IMR-90 (cell line): ENCODE data around the gene MAPK9. TPM values are rescaled to one million over a fixed set of nuclear protein-coding genes. Genes with fewer than 3 reads are reported as not detected.

Experiments used
- ATAC-seq: fragments of 200-7000 bp; cut with Tn5 transposase; 2 replicates; pipeline ENCODE4 v1.9.1; 2020; ENCODE audit warnings: low read depth, mild to moderate bottlenecking, moderate library complexity
- BruUV-seq: library from RNA; stranded (reverse); fragments of 400-500 nt; replicated peaks from 2 replicates; lab custom pipeline; 2021; lab: Mats Ljungman, UMichigan
- CTCF ChIA-PET: fragments of 300-600 bp; formaldehyde crosslinking; extraction: SDS; loops from one replicate; lab custom pipeline; 2021; ENCODE audit warnings: antibody characterized with exemption; lab: Yijun Ruan, JAX
- POLR2A ChIA-PET: fragments of 300-600 bp; sonication (Branson Sonifier 250); formaldehyde crosslinking; loops from one replicate; lab custom pipeline; 2022; ENCODE audit warnings: antibody characterized with exemption; ENCODE audit not compliant: unreplicated experiment; lab: Charles Lee
- DNase-seq: peaks from one replicate; pipeline ENCODE4 v3.0.0; 2013
- H2AFZ ChIP-seq: replicated peaks from 2 replicates; pipeline ENCODE3; 2013; ENCODE audit warnings: low read length, mild to moderate bottlenecking; ENCODE audit not compliant: poor library complexity
- H2AK5ac ChIP-seq: 2 replicates; pipeline ENCODE4 v1.6.1; 2013; ENCODE audit warnings: low read depth, low read length, inconsistent platforms
- H2AK9ac ChIP-seq: replicated peaks from 2 replicates; pipeline ENCODE3; 2013; ENCODE audit warnings: mild to moderate bottlenecking, low read depth, low read length, moderate library complexity; ENCODE audit not compliant: poor library complexity
- H2BK120ac ChIP-seq: 2 replicates; pipeline ENCODE4 v1.6.1; 2013; ENCODE audit warnings: low read depth, low read length, inconsistent platforms
- H2BK15ac ChIP-seq: 3 replicates; pipeline ENCODE4 v1.6.1; 2013; ENCODE audit warnings: low read depth, low read length, inconsistent platforms
- H2BK20ac ChIP-seq: 2 replicates; pipeline ENCODE4 v1.6.1; 2013; ENCODE audit warnings: low read depth, mild to moderate bottlenecking, inconsistent platforms, low read length, moderate library complexity
- H2BK5ac ChIP-seq: 2 replicates; pipeline ENCODE4 v1.6.1; 2013; ENCODE audit warnings: mild to moderate bottlenecking, low read depth, low read length, inconsistent platforms; ENCODE audit not compliant: poor library complexity, severe bottlenecking
- H3K14ac ChIP-seq: replicated peaks from 2 replicates; pipeline ENCODE4 v1.6.1; 2013; ENCODE audit warnings: low read depth, low read length, inconsistent platforms
- H3K18ac ChIP-seq: 2 replicates; pipeline ENCODE4 v1.6.1; 2013; ENCODE audit warnings: low read depth, low read length, control low read depth
- H3K23ac ChIP-seq: 2 replicates; pipeline ENCODE4 v1.6.1; 2013; ENCODE audit warnings: low read depth, low read length, inconsistent platforms
- H3K27ac ChIP-seq: 2 replicates; pipeline ENCODE4 v1.5.1; 2013; ENCODE audit warnings: mild to moderate bottlenecking, control low read depth, low read length; ENCODE audit not compliant: insufficient read depth
- H3K27me3 ChIP-seq: 2 replicates; pipeline ENCODE4 v1.6.1; 2013; ENCODE audit warnings: low read length; ENCODE audit not compliant: control insufficient read depth, insufficient read depth
- H3K36me3 ChIP-seq: 2 replicates; pipeline ENCODE4 v1.6.1; 2013; ENCODE audit warnings: low read length, mixed read lengths; ENCODE audit not compliant: control insufficient read depth, insufficient read depth
- H3K4ac ChIP-seq: 2 replicates; pipeline ENCODE4 v1.6.1; 2013; ENCODE audit warnings: low read depth, low read length, inconsistent platforms
- H3K4me1 ChIP-seq: 2 replicates; pipeline ENCODE4 v1.6.1; 2013; ENCODE audit warnings: low read length, mixed read lengths; ENCODE audit not compliant: control insufficient read depth, insufficient read depth
- H3K4me2 ChIP-seq: 2 replicates; pipeline ENCODE4 v1.6.1; 2013; ENCODE audit warnings: low read depth, mild to moderate bottlenecking, control low read depth, low read length, moderate library complexity
- H3K4me3 ChIP-seq: 2 replicates; pipeline ENCODE4 v1.5.1; 2013; ENCODE audit warnings: low read depth, mild to moderate bottlenecking, control low read depth, low read length, moderate library complexity; ENCODE audit not compliant: insufficient read depth
- H3K56ac ChIP-seq: 2 replicates; pipeline ENCODE4 v1.6.1; 2013; ENCODE audit warnings: low read length, inconsistent platforms; ENCODE audit not compliant: insufficient read depth; ENCODE audit errors: extremely low read depth
- H3K79me1 ChIP-seq, 2 experiments: 2 replicates each; pipeline ENCODE4 v1.6.1; 2013; ENCODE audit warnings: low read length in 2 of 2, inconsistent platforms in 1 of 2, low read depth in 1 of 2
- H3K9ac ChIP-seq: 2 replicates; pipeline ENCODE4 v1.6.1; 2013; ENCODE audit warnings: low read depth, low read length, control low read depth
- H3K9me1 ChIP-seq: 2 replicates; pipeline ENCODE4 v1.6.1; 2013; ENCODE audit warnings: low read length, inconsistent platforms; ENCODE audit not compliant: insufficient read depth
- H3K9me3 ChIP-seq: 2 replicates; pipeline ENCODE4 v1.6.1; 2013; ENCODE audit warnings: low read length; ENCODE audit not compliant: control insufficient read depth, insufficient read depth
- H4K20me1 ChIP-seq: 2 replicates; pipeline ENCODE4 v1.6.1; 2013; ENCODE audit warnings: low read length, inconsistent platforms; ENCODE audit not compliant: insufficient read depth
- H4K5ac ChIP-seq: 2 replicates; pipeline ENCODE4 v1.6.1; 2013; ENCODE audit warnings: mild to moderate bottlenecking, low read depth, low read length, control low read depth
- H4K8ac ChIP-seq, 2 experiments: 2 replicates each; pipeline ENCODE4 v1.6.1; 2013; ENCODE audit warnings: low read depth in 2 of 2, low read length in 2 of 2, control low read depth in 1 of 2, inconsistent platforms in 1 of 2
- H4K91ac ChIP-seq: 2 replicates; pipeline ENCODE4 v1.6.1; 2013; ENCODE audit warnings: low read depth, low read length, inconsistent platforms; ENCODE audit not compliant: insufficient read depth
- MAFK ChIP-seq: IDR thresholded peaks from 2 replicates; pipeline ENCODE4 v1.6.1; 2012; ENCODE audit warnings: low read depth, low read length, improper control_type of control experiment
- MAZ ChIP-seq: IDR thresholded peaks from 2 replicates; pipeline ENCODE4 v1.6.1; 2012; ENCODE audit warnings: low read depth, mild to moderate bottlenecking, low read length, improper control_type of control experiment, moderate library complexity, borderline replicate concordance
- POLR2A ChIP-seq: IDR thresholded peaks from 2 replicates; pipeline ENCODE4 v1.6.1; 2012; ENCODE audit warnings: mild to moderate bottlenecking, low read depth, low read length
- RCOR1 ChIP-seq: IDR thresholded peaks from 2 replicates; pipeline ENCODE4 v1.6.1; 2012; ENCODE audit warnings: mild to moderate bottlenecking, low read length, improper control_type of control experiment; ENCODE audit not compliant: insufficient replicate concordance
- WGBS, 2 experiments: methylation state at CpG; one replicate each; pipeline versions ENCODE4 v1.1.5 to v1.1.7; 2013; ENCODE audit warnings: missing lambda C conversion rate in 2 of 2; ENCODE audit not compliant: insufficient read length in 1 of 2; ENCODE audit errors: extremely low coverage in 2 of 2; 5-methylcytosine and 5-hydroxymethylcytosine counted together
- dilution Hi-C: fragments of 300-500 bp; cut with HindIII; formaldehyde crosslinking; loops from one replicate; pipeline ENCODE4 v1.14.3; 2018; ENCODE audit warnings: low sequenced_read_pairs; ENCODE audit not compliant: unreplicated experiment
- in situ Hi-C: fragments of 300-500 bp; cut with MboI; formaldehyde crosslinking; loops from 3 replicates; pipeline ENCODE4 v1.14.3; 2019; ENCODE audit warnings: low sequenced_read_pairs, inconsistent platforms, mixed read lengths
- intact Hi-C: fragments of 100-400 bp; cut with micrococcal nuclease; formaldehyde crosslinking; loops from 2 replicates; pipeline ENCODE4 v1.10.0; 2022
- polyA plus RNA-seq, 3 experiments: library from polyadenylated mRNA; depleted of rRNA; stranded (reverse); fragments of >200 nt; gene quantifications; 2 replicates each; pipeline ENCODE4 v1.2.3, GENCODE V29; 2012; ENCODE audit warnings: low replicate concordance in 1 of 3
- total RNA-seq: library from RNA; depleted of rRNA; stranded (reverse); fragments of >200 nt; gene quantifications from 2 replicates; pipeline ENCODE4 v1.2.3, GENCODE V29; 2012

The MAPK9 gene
- total and polyA plus RNA-seq, 2 of the 4 experiments (the other 2 are of a cell fraction): 22.9 to 23.3 TPM

DNA sequence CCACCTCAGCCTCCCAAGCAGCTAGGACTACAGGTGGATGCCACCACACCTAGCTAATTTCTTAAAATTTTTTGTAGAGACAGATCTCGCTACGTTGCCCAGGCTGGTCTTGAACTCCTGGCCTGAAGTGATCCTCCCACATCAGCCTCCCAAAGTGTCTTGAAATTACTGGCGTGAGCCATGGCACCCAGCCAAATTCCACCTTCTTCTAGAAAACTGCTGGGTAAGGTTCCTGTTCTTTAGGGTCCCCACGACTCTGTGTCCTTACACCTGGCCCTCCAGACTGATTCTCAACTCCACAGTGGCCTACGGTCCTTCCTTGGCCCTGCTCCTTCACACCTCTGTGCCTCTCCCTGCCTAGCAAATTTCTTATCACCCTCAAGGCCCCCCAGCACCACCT lies 1.9 kb downstream of the MAPK9 start:
- Histone ChIP-seq H3K27me3 (no peaks in the 10 kb centered on the region), H3K23ac (no peak overlapping the region; the same call in 1 of the 2 replicates), H3K18ac (no peak overlapping the region), H4K5ac (no peak overlapping the region), H4K91ac (no peak overlapping the region), H4K8ac (no peak overlapping the region), H3K4me3 (no peak overlapping the region), H2BK15ac (no peak overlapping the region), H3K79me1 (peaks cover 38 to 55% of the 10 kb centered on the region in 2 experiments), H3K4me2 (no peak overlapping the region; the same call in 1 of the 2 replicates), H3K4ac (no peak overlapping the region), H2AK5ac (no peak overlapping the region; the same call in 1 of the 2 replicates), H2AFZ (peak overlapping the region; percentile 54), H2BK5ac (no peak overlapping the region), H3K9me1 (peaks cover 6% of the 10 kb centered on the region; the same call in 1 of the 2 replicates), H3K4me1 (peaks cover 4% of the 10 kb centered on the region; the same call in 1 of the 2 replicates), H3K9me3 (no peaks in the 10 kb centered on the region), H3K27ac (no peak overlapping the region), H4K20me1 (peaks cover 15% of the 10 kb centered on the region), H2BK120ac (no peak overlapping the region), H3K36me3 (0 out of 2 replicates have a peak, but pooled peaks cover under 1% of the 10 kb centered on the region), H2AK9ac (peak overlapping the region; percentile 59), H3K56ac (no peak overlapping the region), H3K14ac (no peak overlapping the region), H2BK20ac (no peak overlapping the region), H3K9ac (no peak overlapping the region)
- DNase-seq (no peak), ATAC-seq (no peak)
- ChIA-PET POLR2A (no interaction called here), CTCF (interaction anchor here (0.8 to 2.0 kb wide), 2 partner anchors 26 to 329 kb away, joined by 3 to 4 read pairs; no protein-coding TSS in a partner anchor)
- dilution Hi-C loops (no loop called here), intact Hi-C loops (no loop called here), in situ Hi-C loops (loop anchor here (5.0 kb wide), 1 partner anchor 182 kb away; no protein-coding TSS in a partner anchor)
- TF ChIP-seq POLR2A (no peak), RCOR1 (no peak), MAFK (no peak), MAZ (no peak)
- WGBS, 2 experiments: 82% methylated on average over 3 of the region's 5 CpGs; no CpG with 5 or more reads in 1 of the 2 experiments
- BruUV-seq: no TSS peak
